Glutamatergic neuron (in vitro differentiated cells): Measurements from ENCODE around the gene PPP2R2B. TPM values are rescaled to one million over a fixed set of nuclear protein-coding genes. Genes with fewer than 3 reads are reported as not detected.

ENCODE experiments used
- DNase-seq: peaks from one replicate; pipeline ENCODE4 v3.0.0; 2022
- H3K27ac Mint-ChIP-seq: one replicate; pipeline ENCODE4 v1.8.0; 2020; ENCODE audit warnings: mild to moderate bottlenecking, mixed read lengths, inconsistent platforms; ENCODE audit not compliant: unreplicated experiment
- H3K27me3 Mint-ChIP-seq: one replicate; pipeline ENCODE4 v1.8.0; 2020; ENCODE audit warnings: mild to moderate bottlenecking, moderate library complexity, mixed read lengths, inconsistent platforms; ENCODE audit not compliant: unreplicated experiment
- H3K36me3 Mint-ChIP-seq: one replicate; pipeline ENCODE4 v1.8.0; 2020; ENCODE audit warnings: mild to moderate bottlenecking, mixed read lengths, inconsistent platforms; ENCODE audit not compliant: unreplicated experiment
- H3K4me1 Mint-ChIP-seq: one replicate; pipeline ENCODE4 v1.8.0; 2020; ENCODE audit warnings: mild to moderate bottlenecking, low read depth, mixed read lengths, inconsistent platforms; ENCODE audit not compliant: unreplicated experiment
- H3K4me3 Mint-ChIP-seq: one replicate; pipeline ENCODE4 v1.8.0; 2020; ENCODE audit warnings: mild to moderate bottlenecking, mixed read lengths, inconsistent platforms; ENCODE audit not compliant: unreplicated experiment
- H3K9me3 Mint-ChIP-seq: one replicate; pipeline ENCODE4 v1.8.0; 2020; ENCODE audit warnings: mild to moderate bottlenecking, moderate library complexity, mixed read lengths, inconsistent platforms; ENCODE audit not compliant: unreplicated experiment
- CTCF ChIP-seq: fragments of 200-600 bp; sonication (generic); IDR thresholded peaks from one replicate; pipeline ENCODE4 v1.5.0; 2021; ENCODE audit not compliant: partially characterized antibody, unreplicated experiment
- total RNA-seq: library from RNA; stranded (reverse); fragmentation: NEBNext Ultra II Directional; extraction: Animal tissue kit (Norgen Biotek cat#: 25700); gene quantifications from one replicate; pipeline ENCODE4 v1.2.1, GENCODE V29; 2021; ENCODE audit not compliant: unreplicated experiment

The PPP2R2B gene
- total RNA-seq, 1 donor from 2014 or later, result 11.4 TPM

- peaks cover 2% of the 10 kb centered on the region for H3K27me3 Mint-ChIP-seq
- H3K36me3 Mint-ChIP-seq, result no peaks in the 10 kb centered on the region
- H3K4me1 Mint-ChIP-seq, result peaks cover 2% of the 10 kb centered on the region
- H3K4me3 Mint-ChIP-seq, result no peak overlapping the region
- DNase-seq, result no peak
- H3K9me3 Mint-ChIP-seq, result no peaks in the 10 kb centered on the region
- TF ChIP-seq CTCF, result no peak
- no peak overlapping the region for H3K27ac Mint-ChIP-seq
These were observed 156.2 kb downstream of the PPP2R2B start for GRCh38 chr5:146722361-146722779.

- no peak overlapping the region for H3K27ac Mint-ChIP-seq
- H3K27me3 Mint-ChIP-seq, result peaks cover 2% of the 10 kb centered on the region
- H3K4me3 Mint-ChIP-seq, result no peak overlapping the region
- H3K9me3 Mint-ChIP-seq, result no peaks in the 10 kb centered on the region
- peaks cover 2% of the 10 kb centered on the region for H3K4me1 Mint-ChIP-seq
- H3K36me3 Mint-ChIP-seq, result no peaks in the 10 kb centered on the region
- no peak for DNase-seq
- no peak for TF ChIP-seq CTCF
These were observed 157.3 kb downstream of the PPP2R2B start for GRCh38 chr5:146721073-146721815.

DNA sequence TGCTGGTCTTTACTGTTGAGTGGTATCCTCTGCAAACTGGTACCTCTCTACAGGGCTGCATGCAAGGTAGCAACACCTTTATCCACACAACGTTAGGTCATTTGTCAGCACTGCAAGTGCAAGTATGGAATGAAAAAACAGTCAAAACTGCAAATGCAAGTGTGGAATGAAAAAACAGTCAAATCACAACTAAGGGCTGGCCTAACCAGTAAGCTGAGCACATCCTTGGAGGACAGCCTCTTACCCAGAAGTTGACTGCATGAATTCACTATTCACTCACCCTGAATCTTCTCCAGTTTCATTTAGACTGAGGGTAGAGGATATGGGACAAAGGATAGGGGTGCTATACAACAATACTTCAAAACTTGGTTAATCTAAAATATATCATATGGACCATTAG lies 158.4 kb downstream of the PPP2R2B start:
- Mint-ChIP-seq H3K9me3 (no peaks in the 10 kb centered on the region), H3K4me1 (peaks cover 2% of the 10 kb centered on the region)

DNA sequence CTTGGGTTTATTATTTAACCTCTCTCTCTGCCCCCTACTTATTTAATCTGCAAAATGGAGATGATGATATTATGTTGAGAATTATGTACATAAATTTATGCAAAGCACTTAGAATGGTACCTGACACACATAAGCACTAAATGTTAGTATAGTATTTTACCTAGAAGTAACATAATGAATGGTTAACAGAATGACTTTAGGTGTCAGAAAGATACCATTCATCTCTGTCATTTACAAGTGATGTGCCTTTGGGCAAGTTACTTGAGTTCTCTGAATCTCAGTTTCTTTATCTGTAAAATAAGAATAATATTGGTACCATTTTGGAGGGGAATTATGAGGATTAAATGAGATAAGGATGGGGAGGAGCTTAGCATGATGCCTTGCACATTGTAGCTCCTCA lies 159.4 kb downstream of the PPP2R2B start:
- no peak for TF ChIP-seq CTCF
- no peak for DNase-seq
- no peaks in the 10 kb centered on the region for H3K36me3 Mint-ChIP-seq
- no peak overlapping the region for H3K27ac Mint-ChIP-seq
- H3K27me3 Mint-ChIP-seq, result peaks cover 2% of the 10 kb centered on the region
- H3K4me1 Mint-ChIP-seq, result peaks cover 2% of the 10 kb centered on the region
- H3K9me3 Mint-ChIP-seq, result no peaks in the 10 kb centered on the region
- H3K4me3 Mint-ChIP-seq, result no peak overlapping the region

More for the DNA sequence above, 158.4 kb downstream of the PPP2R2B start:
- no peak overlapping the region for H3K27ac Mint-ChIP-seq
- H3K27me3 Mint-ChIP-seq, result peaks cover 2% of the 10 kb centered on the region
- H3K4me3 Mint-ChIP-seq, result no peak overlapping the region
- TF ChIP-seq CTCF, result no peak
- no peaks in the 10 kb centered on the region for H3K36me3 Mint-ChIP-seq
- no peak for DNase-seq

GRCh38 chr5:146718609-146719008 lies 159.9 kb downstream of the PPP2R2B start:
- TF ChIP-seq CTCF, result no peak
- Mint-ChIP-seq H3K36me3 (no peaks in the 10 kb centered on the region), H3K27ac (no peak overlapping the region), H3K9me3 (no peaks in the 10 kb centered on the region), H3K4me1 (peaks cover 2% of the 10 kb centered on the region), H3K27me3 (peaks cover 2% of the 10 kb centered on the region), H3K4me3 (no peak overlapping the region)
- DNase-seq, result no peak
